ENCODE measurements around the gene PRXL2A. TPM values are rescaled to one million over a fixed set of nuclear protein-coding genes. Genes with fewer than 3 reads are reported as not detected.

PRXL2A gene
- total and polyA plus RNA-seq, 10 donors, result 12.4 to 20.7 (median 16.0) TPM

- TF ChIP-seq POLR2AphosphoS5 (IDR thresholded peaks at IDR 0.05) (no peak), CTCF (IDR thresholded peaks at IDR 0.05 in 8 of 11, conservative IDR thresholded peaks at IDR 0.05 in 3 of 11) (no peak), POLR2A (IDR thresholded peaks at IDR 0.05) (no peak)
- Histone ChIP-seq H3K27ac (no peak overlapping the region), H3K36me3 (no peaks in the 10 kb centered on the region), H3K27me3 (replicated peaks in 1 of 7) (no peaks in the 10 kb centered on the region), H3K4me3 (no peak overlapping the region), H3K9me3 (peaks cover 0 to 27% (median 19%) of the 10 kb centered on the region in 8 donors), H3K4me1 (no peaks in the 10 kb centered on the region)
- WGBS, 5 donors, result 59 to 80% (median 73%) methylated on average over 6 of the region's 6 CpGs
- no peak for DNase-seq
- intact Hi-C loops (cut with DNase I; ENCODE audit: low total_unique reads), result no loop called here
These were observed 36.9 kb upstream of the PRXL2A start for GRCh38 chr10:80371467-80371866.

- H3K4me1 ChIP-seq, result no peaks in the 10 kb centered on the region
- H3K27ac ChIP-seq, result no peak overlapping the region
- H3K27me3 ChIP-seq (replicated peaks in 1 of 7), result no peaks in the 10 kb centered on the region
- intact Hi-C loops (cut with DNase I; ENCODE audit: low total_unique reads), result no loop called here
- H3K9me3 ChIP-seq, result peaks cover 0 to 15% (median 7%) of the 10 kb centered on the region in 8 donors
- H3K4me3 ChIP-seq, result no peak overlapping the region
- H3K36me3 ChIP-seq, result no peaks in the 10 kb centered on the region
- no peak for DNase-seq
- 79 to 86% (median 82%) methylated on average over 5 of the region's 5 CpGs for WGBS, 5 donors
- no peak for TF ChIP-seq POLR2A (IDR thresholded peaks at IDR 0.05)
- no peak for TF ChIP-seq POLR2AphosphoS5 (IDR thresholded peaks at IDR 0.05)
- no peak for TF ChIP-seq CTCF (IDR thresholded peaks at IDR 0.05 in 8 of 11, conservative IDR thresholded peaks at IDR 0.05 in 3 of 11)
These were observed 35.7 kb upstream of the PRXL2A start for GRCh38 chr10:80372675-80373074.

GRCh38 chr10:80373502-80373901, 34.8 kb upstream of the PRXL2A start:
- intact Hi-C loops (cut with DNase I; ENCODE audit: low total_unique reads), result no loop called here
- 57 to 72% (median 64%) methylated on average over 2 of the region's 2 CpGs for WGBS, 5 donors

GRCh38 chr10:80379701-80380100, 28.6 kb upstream of the PRXL2A start:
- Histone ChIP-seq H3K27me3 (replicated peaks in 1 of 7) (no peaks in the 10 kb centered on the region), H3K36me3 (no peaks in the 10 kb centered on the region), H3K4me1 (peaks cover 0 to 14% (median 2%) of the 10 kb centered on the region in 6 donors), H3K4me3 (no peak overlapping the region), H3K9me3 (no peaks in the 10 kb centered on the region), H3K27ac (no peak overlapping the region)
- TF ChIP-seq POLR2A (IDR thresholded peaks at IDR 0.05) (no peak), CTCF (IDR thresholded peaks at IDR 0.05 in 8 of 11, conservative IDR thresholded peaks at IDR 0.05 in 3 of 11) (no peak), POLR2AphosphoS5 (IDR thresholded peaks at IDR 0.05) (no peak)
- no peak for DNase-seq
- intact Hi-C loops (cut with DNase I; ENCODE audit: low total_unique reads), result loop anchor here (10.0 kb wide), 1 partner anchor 125 kb away; no protein-coding TSS in a partner anchor
- 32 to 83% (median 49%) methylated on average over 3 of the region's 3 CpGs for WGBS, 5 donors

More at GRCh38 chr10:80373502-80373901, 34.8 kb upstream of the PRXL2A start:
- Histone ChIP-seq H3K4me1 (peaks cover 0 to 4% (median 0%) of the 10 kb centered on the region in 6 donors), H3K4me3 (no peak overlapping the region), H3K27me3 (replicated peaks in 1 of 7) (no peaks in the 10 kb centered on the region), H3K36me3 (no peaks in the 10 kb centered on the region), H3K27ac (no peak overlapping the region), H3K9me3 (peaks cover 0 to 7% (median 0%) of the 10 kb centered on the region in 8 donors)
- no peak for DNase-seq
- TF ChIP-seq POLR2AphosphoS5 (IDR thresholded peaks at IDR 0.05) (no peak), POLR2A (IDR thresholded peaks at IDR 0.05) (no peak), CTCF (IDR thresholded peaks at IDR 0.05 in 8 of 11, conservative IDR thresholded peaks at IDR 0.05 in 3 of 11) (no peak)

Data from spleen (tissue), 11 donors.